HepG2 (cell line): ENCODE measurements around the gene CCDC142. TPM values are rescaled to one million over a fixed set of nuclear protein-coding genes. Genes with fewer than 3 reads are reported as not detected.

Experiments
- FOXO4 ChIP-seq: sonication (generic); formaldehyde crosslinking; conservative IDR thresholded peaks from 2 replicates; pipeline ENCODE4 v1.8.1; 2023; ENCODE audit warnings: missing genetic modification reagents
- GATA4 ChIP-seq: sonication (generic); IDR thresholded peaks from 2 replicates; pipeline ENCODE4 v1.6.1; 2016; ENCODE audit warnings: antibody characterized with exemption, low read depth, borderline replicate concordance
- GZF1 ChIP-seq: sonication (generic); formaldehyde crosslinking; IDR thresholded peaks from 2 replicates; pipeline ENCODE4 v1.5.1; 2020; ENCODE audit warnings: mild to moderate bottlenecking, missing genetic modification reagents
- KAT7 ChIP-seq: IDR thresholded peaks from 2 replicates; pipeline ENCODE4 v1.6.1; 2018; ENCODE audit warnings: borderline replicate concordance, missing compliant biosample characterization
- MTERF4 ChIP-seq: sonication (generic); formaldehyde crosslinking; IDR thresholded peaks from 2 replicates; pipeline ENCODE4 v1.8.0; 2023; ENCODE audit warnings: mild to moderate bottlenecking, missing genetic modification reagents
- MXD3 ChIP-seq: IDR thresholded peaks from 2 replicates; pipeline ENCODE4 v1.6.1; 2016; ENCODE audit warnings: mild to moderate bottlenecking, missing biosample characterization, missing genetic modification reagents
- PATZ1 ChIP-seq: sonication (generic); formaldehyde crosslinking; IDR thresholded peaks from 2 replicates; pipeline ENCODE4 v1.4.0; 2020; ENCODE audit warnings: missing genetic modification reagents
- PHF5A ChIP-seq: IDR thresholded peaks from one replicate; pipeline ENCODE4 v1.6.1; 2018; ENCODE audit warnings: low read depth, missing genetic modification reagents; ENCODE audit not compliant: unreplicated experiment
- RFXANK ChIP-seq: IDR thresholded peaks from 2 replicates; pipeline ENCODE4 v1.6.1; 2016
- SOX5 ChIP-seq: IDR thresholded peaks from 2 replicates; pipeline ENCODE4 v1.6.1; 2016; ENCODE audit warnings: borderline replicate concordance
- SUZ12 ChIP-seq: fragments of 150-350 bp; IDR thresholded peaks from 2 replicates; pipeline ENCODE4 v1.6.1; 2014; ENCODE audit warnings: low read depth, low read length
- TEAD3 ChIP-seq: optimal IDR thresholded peaks from 2 replicates; pipeline ENCODE3; 2016; ENCODE audit warnings: borderline replicate concordance
- TFDP1 ChIP-seq: IDR thresholded peaks from 2 replicates; pipeline ENCODE4 v1.6.1; 2016; ENCODE audit warnings: missing compliant biosample characterization, missing genetic modification reagents, borderline replicate concordance
- TRAFD1 ChIP-seq: sonication (generic); formaldehyde crosslinking; IDR thresholded peaks from 2 replicates; pipeline ENCODE4 v1.5.1; 2020; ENCODE audit warnings: missing genetic modification reagents, mild to moderate bottlenecking, borderline replicate concordance
- ZFP1 ChIP-seq: IDR thresholded peaks from 2 replicates; pipeline ENCODE4 v1.6.1; 2016
- ZFP62 ChIP-seq: sonication (generic); formaldehyde crosslinking; IDR thresholded peaks from 2 replicates; pipeline ENCODE4 v1.4.0; 2020; ENCODE audit warnings: missing genetic modification reagents
- ZFY ChIP-seq: sonication (generic); formaldehyde crosslinking; IDR thresholded peaks from 2 replicates; pipeline ENCODE4 v1.4.0; 2020; ENCODE audit warnings: missing genetic modification reagents
- ZKSCAN1 ChIP-seq: fragments of 150-350 bp; IDR thresholded peaks from 2 replicates; pipeline ENCODE4 v1.6.1; 2014; ENCODE audit warnings: low read length
- ZNF30 ChIP-seq: sonication (generic); formaldehyde crosslinking; IDR thresholded peaks from 2 replicates; pipeline ENCODE4 v1.5.0; 2020; ENCODE audit warnings: mild to moderate bottlenecking, missing genetic modification reagents
- ZNF335 ChIP-seq: sonication (generic); formaldehyde crosslinking; IDR thresholded peaks from 2 replicates; pipeline ENCODE4 v1.4.0; 2020; ENCODE audit warnings: missing genetic modification reagents
- ZNF451 ChIP-seq: sonication (generic); formaldehyde crosslinking; IDR thresholded peaks from 2 replicates; pipeline ENCODE4 v1.5.0; 2020; ENCODE audit warnings: mild to moderate bottlenecking, missing genetic modification reagents
- ZNF460 ChIP-seq: sonication (generic); formaldehyde crosslinking; IDR thresholded peaks from 2 replicates; pipeline ENCODE4 v1.5.1; 2020; ENCODE audit warnings: missing genetic modification reagents, mild to moderate bottlenecking, borderline replicate concordance
- ZNF569 ChIP-seq: sonication (generic); formaldehyde crosslinking; IDR thresholded peaks from 2 replicates; pipeline ENCODE4 v1.5.0; 2020; ENCODE audit warnings: mild to moderate bottlenecking, missing genetic modification reagents, moderate library complexity, borderline replicate concordance
- polyA plus RNA-seq, 8 experiments: library from polyadenylated mRNA; depleted of rRNA in 3 of 8; stranded (reverse) in 7 of 8; unstranded in 1 of 8; fragments of >200 nt; fragmentation: Illumina TruSeq in 4 of 8; extraction: Trizol in 4 of 8; gene quantifications; 2 replicates each; pipeline versions ENCODE4 v1.2.1 to v1.2.3, GENCODE V29; 2011 to 2016; ENCODE audit warnings: low read depth in 4 of 8, missing spikeins in 1 of 8, mixed read lengths in 1 of 8; ENCODE audit not compliant: insufficient read depth in 1 of 8
- total RNA-seq, 5 experiments: library from RNA; depleted of rRNA; stranded (reverse); fragments of >200 nt; fragmentation: Illumina TruSeq; extraction: Trizol; gene quantifications; 2 replicates each; pipeline ENCODE4 v1.2.3, GENCODE V29; 2016; ENCODE audit warnings: low read depth in 1 of 5

Gene CCDC142
- total and polyA plus RNA-seq, 2 of the 13 experiments (the other 11 are each of a cell fraction or from before 2014, with no cell fraction given): 14.7 to 30.4 TPM

GRCh38 chr2:74507145-74507925, 24.5 kb upstream of the CCDC142 start, which contains the start of gene PCGF1 (continued):
- no peak for TF ChIP-seq ZNF460 (CRISPR knock-in tag)
- no peak for TF ChIP-seq FOXO4 (CRISPR knock-in tag)
- TF ChIP-seq TEAD3 (CRISPR knock-in tag): peak; percentile 66
- TF ChIP-seq ZFY (CRISPR knock-in tag): peak; percentile 30; the same call in 1 of the 2 replicates
- peak; percentile 79 for TF ChIP-seq TFDP1 (CRISPR knock-in tag)
- TF ChIP-seq SUZ12: no peak
- peak; percentile 75 for TF ChIP-seq SOX5 (CRISPR knock-in tag)
- peak; percentile 86; the same call in 1 of the 2 replicates for TF ChIP-seq ZNF569
- no peak for TF ChIP-seq GATA4
- TF ChIP-seq MXD3 (CRISPR knock-in tag): peak; percentile 61; the same call in 1 of the 2 replicates
- TF ChIP-seq ZNF335: no peak; the same call in 1 of the 2 replicates
- no peak for TF ChIP-seq ZNF30 (CRISPR knock-in tag)
- peak; percentile 96; the same call in 1 of the 2 replicates for TF ChIP-seq TRAFD1 (CRISPR knock-in tag)
- TF ChIP-seq ZKSCAN1: 0 out of 2 replicates have a peak, but pooled peaks have one; percentile 11
- no peak for TF ChIP-seq ZFP62
- peak; percentile 98 for TF ChIP-seq MTERF4 (CRISPR knock-in tag)
- no peak; the same call in 1 of the 2 replicates for TF ChIP-seq RFXANK
- TF ChIP-seq PHF5A: peak; percentile 25
- peak; percentile 98 for TF ChIP-seq ZNF451
- TF ChIP-seq KAT7 (CRISPR knock-in tag): peak; percentile 92; the same call in 1 of the 2 replicates
- no peak for TF ChIP-seq ZFP1 (CRISPR knock-in tag)
- TF ChIP-seq GZF1 (CRISPR knock-in tag): peak; percentile 84; the same call in 1 of the 2 replicates
- TF ChIP-seq PATZ1 (CRISPR knock-in tag): peak; percentile 94
